H9 (cell line): ENCODE data around the gene HAND1. TPM values are rescaled to one million over a fixed set of nuclear protein-coding genes. Genes with fewer than 3 reads are reported as not detected.
A peak's percentile ranks its signal among the peaks of the same experiment; 100 is the strongest.

Experiments used
- DNase-seq: peaks from one replicate; pipeline ENCODE4 v3.0.0-alpha.2; 2017
- H2AFZ ChIP-seq: one replicate; pipeline ENCODE4 v1.6.1; 2013; ENCODE audit warnings: mild to moderate bottlenecking, low read length, control low read depth, moderate library complexity
- H2AK5ac ChIP-seq: 2 replicates; pipeline ENCODE4 v1.6.1; 2013; ENCODE audit warnings: low read length, control low read depth, mixed read lengths; ENCODE audit not compliant: insufficient read length
- H2BK120ac ChIP-seq: one replicate; pipeline ENCODE4 v1.6.1; 2013; ENCODE audit warnings: low read depth, mild to moderate bottlenecking, low read length, control low read depth, inconsistent platforms; ENCODE audit not compliant: poor library complexity, severe bottlenecking
- H2BK12ac ChIP-seq: 2 replicates; pipeline ENCODE4 v1.6.1; 2013; ENCODE audit warnings: low read length, control low read depth, mixed read lengths, low read depth; ENCODE audit not compliant: insufficient read length
- H2BK15ac ChIP-seq: 2 replicates; pipeline ENCODE4 v1.6.1; 2013; ENCODE audit warnings: low read depth, low read length, control low read depth
- H2BK20ac ChIP-seq: one replicate; pipeline ENCODE4 v1.6.1; 2013; ENCODE audit warnings: low read depth, mild to moderate bottlenecking, low read length, control low read depth, inconsistent platforms; ENCODE audit not compliant: poor library complexity, severe bottlenecking
- H2BK5ac ChIP-seq: 2 replicates; pipeline ENCODE4 v1.6.1; 2013; ENCODE audit warnings: low read length, control low read depth, mixed read lengths; ENCODE audit not compliant: insufficient read length
- H3K14ac ChIP-seq: 2 replicates; pipeline ENCODE4 v1.6.1; 2013; ENCODE audit warnings: low read length, control low read depth; ENCODE audit not compliant: insufficient read depth
- H3K18ac ChIP-seq: 2 replicates; pipeline ENCODE4 v1.6.1; 2013; ENCODE audit warnings: low read depth, mild to moderate bottlenecking, mixed read lengths, low read length, control low read depth; ENCODE audit not compliant: insufficient read length
- H3K23ac ChIP-seq: 2 replicates; pipeline ENCODE4 v1.6.1; 2013; ENCODE audit warnings: low read length, control low read depth, mixed read lengths, low read depth; ENCODE audit not compliant: insufficient read length
- H3K23me2 ChIP-seq: 2 replicates; pipeline ENCODE4 v1.6.1; 2013; ENCODE audit warnings: low read depth, mild to moderate bottlenecking, mixed read lengths, low read length, control low read depth; ENCODE audit not compliant: insufficient read length, poor library complexity, severe bottlenecking
- H3K27ac ChIP-seq: 2 replicates; pipeline ENCODE4 v1.5.1; 2013; ENCODE audit warnings: low read length, control low read depth, mixed read lengths, low read depth; ENCODE audit not compliant: insufficient read length
- H3K27me3 ChIP-seq: 2 replicates; pipeline ENCODE4 v1.6.1; 2013; ENCODE audit warnings: low read length, control low read depth, inconsistent platforms; ENCODE audit not compliant: insufficient read depth
- H3K4ac ChIP-seq: 2 replicates; pipeline ENCODE4 v1.6.1; 2013; ENCODE audit warnings: low read depth, mild to moderate bottlenecking, control low read depth, inconsistent platforms, low read length, moderate library complexity
- H3K4me1 ChIP-seq: 2 replicates; pipeline ENCODE4 v1.6.1; 2013; ENCODE audit warnings: low read length, control low read depth, inconsistent platforms; ENCODE audit not compliant: insufficient read depth
- H3K4me2 ChIP-seq: 2 replicates; pipeline ENCODE4 v1.6.1; 2013; ENCODE audit warnings: low read length, control low read depth, mixed read lengths; ENCODE audit not compliant: insufficient read length, insufficient read depth
- H3K56ac ChIP-seq: 2 replicates; pipeline ENCODE4 v1.6.1; 2013; ENCODE audit warnings: low read depth, mild to moderate bottlenecking, mixed read lengths, low read length, control low read depth; ENCODE audit not compliant: insufficient read length
- H3K79me1 ChIP-seq: 2 replicates; pipeline ENCODE4 v1.6.1; 2013; ENCODE audit warnings: low read depth, mild to moderate bottlenecking, moderate library complexity, low read length, control low read depth, inconsistent platforms; ENCODE audit not compliant: insufficient read depth, poor library complexity, severe bottlenecking
- H3K79me2 ChIP-seq: 2 replicates; pipeline ENCODE4 v1.6.1; 2013; ENCODE audit warnings: low read length, control low read depth, inconsistent platforms; ENCODE audit not compliant: insufficient read depth
- H3K9ac ChIP-seq: 2 replicates; pipeline ENCODE4 v1.6.1; 2013; ENCODE audit warnings: low read length, control low read depth, mixed read lengths; ENCODE audit not compliant: insufficient read length; ENCODE audit errors: extremely low read depth
- H3K9me3 ChIP-seq: one replicate; pipeline ENCODE4 v1.6.1; 2013; ENCODE audit warnings: low read depth, low read length, inconsistent platforms; ENCODE audit not compliant: control insufficient read depth
- H3T11ph ChIP-seq: one replicate; pipeline ENCODE4 v1.6.1; 2013; ENCODE audit warnings: mild to moderate bottlenecking, low read length, control low read depth, inconsistent platforms
- H4K20me1 ChIP-seq: one replicate; pipeline ENCODE4 v1.6.1; 2013; ENCODE audit not compliant: control insufficient read depth, insufficient read length, insufficient read depth
- H4K5ac ChIP-seq: 2 replicates; pipeline ENCODE4 v1.6.1; 2013; ENCODE audit warnings: low read depth, mild to moderate bottlenecking, mixed read lengths, low read length, control low read depth; ENCODE audit not compliant: insufficient read length
- H4K8ac ChIP-seq: replicated peaks from 2 replicates; pipeline ENCODE4 v1.6.1; 2013; ENCODE audit warnings: low read length, control low read depth, mixed read lengths, low read depth; ENCODE audit not compliant: insufficient read length
- H4K91ac ChIP-seq: 2 replicates; pipeline ENCODE4 v1.6.1; 2013; ENCODE audit warnings: low read depth, mild to moderate bottlenecking, moderate library complexity, mixed read lengths, low read length, control low read depth; ENCODE audit not compliant: insufficient read length
- H3K27ac Mint-ChIP-seq, 3 experiments: 2 replicates in 2 of 3; 3 replicates in 1 of 3; pipeline ENCODE4 v1.8.0; 2020 to 2021; ENCODE audit warnings: mixed read lengths in 3 of 3, mild to moderate bottlenecking in 1 of 3, moderate library complexity in 1 of 3
- H3K27me3 Mint-ChIP-seq: 2 replicates; pipeline ENCODE4 v1.8.0; 2021; ENCODE audit warnings: low read depth, mild to moderate bottlenecking, moderate library complexity, mixed read lengths
- H3K36me3 Mint-ChIP-seq, 3 experiments: 2 replicates in 2 of 3; 3 replicates in 1 of 3; pipeline ENCODE4 v1.8.0; 2020 to 2021; ENCODE audit warnings: low read depth in 3 of 3, mixed read lengths in 3 of 3; ENCODE audit not compliant: insufficient read depth in 1 of 3
- H3K4me1 Mint-ChIP-seq, 2 experiments: 2 replicates each; pipeline ENCODE4 v1.8.0; 2020; ENCODE audit warnings: mixed read lengths in 2 of 2
- H3K4me3 Mint-ChIP-seq, 2 experiments: 2 replicates in 1 of 2; 3 replicates in 1 of 2; pipeline ENCODE4 v1.8.0; 2020 to 2021; ENCODE audit warnings: mild to moderate bottlenecking in 2 of 2, mixed read lengths in 2 of 2, moderate library complexity in 1 of 2
- H3K9me3 Mint-ChIP-seq, 2 experiments: 2 replicates in 1 of 2; 3 replicates in 1 of 2; pipeline ENCODE4 v1.8.0; 2020; ENCODE audit warnings: mild to moderate bottlenecking in 2 of 2, mixed read lengths in 2 of 2, moderate library complexity in 1 of 2
- WGBS: extraction: QIAGEN DNeasy Blood & Tissue Kit; methylation state at CpG from one replicate; pipeline ENCODE4 v1.1.7; 2013; ENCODE audit warnings: missing lambda C conversion rate, low lambda C conversion rate, mixed read lengths; ENCODE audit not compliant: insufficient read length; ENCODE audit errors: extremely low coverage; 5-methylcytosine and 5-hydroxymethylcytosine counted together
- total RNA-seq: library from RNA; stranded (reverse); gene quantifications from 2 replicates; pipeline ENCODE4 v1.2.1, GENCODE V29; 2021
- TF ChIP-seq, protein P1 (sequence below): fragments of 200-600 bp; sonication (generic); conservative IDR thresholded peaks from 3 replicates; pipeline ENCODE4 v1.8.0; 2021; ENCODE audit warnings: antibody characterized with exemption, mild to moderate bottlenecking

HAND1 gene
- total RNA-seq, 1 experiment from 2014 or later, result not detected

- Histone ChIP-seq H3K56ac (no peak overlapping the region), H3T11ph (no peak overlapping the region), H4K8ac (no peak overlapping the region), H3K4me1 (no peaks in the 10 kb centered on the region; the same call in 1 of the 2 replicates), H4K20me1 (peaks cover 4% of the 10 kb centered on the region), H4K5ac (no peak overlapping the region), H2BK5ac (no peak overlapping the region), H2BK12ac (no peak overlapping the region), H3K79me1 (no peaks in the 10 kb centered on the region), H3K4me2 (peak overlapping the region; percentile 51), H2BK15ac (no peak overlapping the region), H3K18ac (no peak overlapping the region), H3K9ac (no peak overlapping the region), H2AK5ac (no peak overlapping the region), H3K23me2 (peaks cover 25% of the 10 kb centered on the region), H3K27me3 (peaks cover 96% of the 10 kb centered on the region), H3K14ac (no peak overlapping the region; the same call in 1 of the 2 replicates), H2BK120ac (no peak overlapping the region), H3K4ac (no peak overlapping the region), H3K27ac (no peak overlapping the region), H3K79me2 (no peaks in the 10 kb centered on the region), H3K23ac (no peak overlapping the region), H3K9me3 (no peaks in the 10 kb centered on the region), H2BK20ac (no peak overlapping the region), H4K91ac (no peak overlapping the region), H2AFZ (no peak overlapping the region)
- Mint-ChIP-seq H3K36me3 (peaks cover 0 to 3% (median 0%) of the 10 kb centered on the region in 3 experiments; a peak in 2 of 7 replicates), H3K27me3 (peaks cover 100% of the 10 kb centered on the region), H3K27ac (no peak overlapping the region; a peak in 1 of 7 replicates), H3K4me1 (peaks cover 61 to 80% of the 10 kb centered on the region in 2 experiments), H3K9me3 (no peaks in the 10 kb centered on the region; a peak in 2 of 5 replicates), H3K4me3 (peak overlapping the region; percentile 28 to 78; a peak in 4 of 5 replicates)
- WGBS, result no CpG with 5 or more reads among the region's 44 CpGs
- TF ChIP-seq, protein P1, sequence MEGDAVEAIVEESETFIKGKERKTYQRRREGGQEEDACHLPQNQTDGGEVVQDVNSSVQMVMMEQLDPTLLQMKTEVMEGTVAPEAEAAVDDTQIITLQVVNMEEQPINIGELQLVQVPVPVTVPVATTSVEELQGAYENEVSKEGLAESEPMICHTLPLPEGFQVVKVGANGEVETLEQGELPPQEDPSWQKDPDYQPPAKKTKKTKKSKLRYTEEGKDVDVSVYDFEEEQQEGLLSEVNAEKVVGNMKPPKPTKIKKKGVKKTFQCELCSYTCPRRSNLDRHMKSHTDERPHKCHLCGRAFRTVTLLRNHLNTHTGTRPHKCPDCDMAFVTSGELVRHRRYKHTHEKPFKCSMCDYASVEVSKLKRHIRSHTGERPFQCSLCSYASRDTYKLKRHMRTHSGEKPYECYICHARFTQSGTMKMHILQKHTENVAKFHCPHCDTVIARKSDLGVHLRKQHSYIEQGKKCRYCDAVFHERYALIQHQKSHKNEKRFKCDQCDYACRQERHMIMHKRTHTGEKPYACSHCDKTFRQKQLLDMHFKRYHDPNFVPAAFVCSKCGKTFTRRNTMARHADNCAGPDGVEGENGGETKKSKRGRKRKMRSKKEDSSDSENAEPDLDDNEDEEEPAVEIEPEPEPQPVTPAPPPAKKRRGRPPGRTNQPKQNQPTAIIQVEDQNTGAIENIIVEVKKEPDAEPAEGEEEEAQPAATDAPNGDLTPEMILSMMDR, result no peak
- peak; percentile 47 for DNase-seq
Measured at GRCh38 chr5:154479160-154479943, 1.3 kb upstream of the HAND1 start.
